Effector CD4-positive, alpha-beta T cell (primary cell): ENCODE data around the gene ASCL3.
A peak's percentile ranks its signal among the peaks of the same experiment; 100 is the strongest.
"Not testable (repeated sequence)": the region's sequence is repeated elsewhere in the genome, so short reads cannot be mapped to it uniquely, and the experiment has no call there.

Experiments
- DNase-seq: peaks from one replicate; pipeline ENCODE4 v3.0.0-alpha.2; 2020

Gene ASCL3

DNA sequence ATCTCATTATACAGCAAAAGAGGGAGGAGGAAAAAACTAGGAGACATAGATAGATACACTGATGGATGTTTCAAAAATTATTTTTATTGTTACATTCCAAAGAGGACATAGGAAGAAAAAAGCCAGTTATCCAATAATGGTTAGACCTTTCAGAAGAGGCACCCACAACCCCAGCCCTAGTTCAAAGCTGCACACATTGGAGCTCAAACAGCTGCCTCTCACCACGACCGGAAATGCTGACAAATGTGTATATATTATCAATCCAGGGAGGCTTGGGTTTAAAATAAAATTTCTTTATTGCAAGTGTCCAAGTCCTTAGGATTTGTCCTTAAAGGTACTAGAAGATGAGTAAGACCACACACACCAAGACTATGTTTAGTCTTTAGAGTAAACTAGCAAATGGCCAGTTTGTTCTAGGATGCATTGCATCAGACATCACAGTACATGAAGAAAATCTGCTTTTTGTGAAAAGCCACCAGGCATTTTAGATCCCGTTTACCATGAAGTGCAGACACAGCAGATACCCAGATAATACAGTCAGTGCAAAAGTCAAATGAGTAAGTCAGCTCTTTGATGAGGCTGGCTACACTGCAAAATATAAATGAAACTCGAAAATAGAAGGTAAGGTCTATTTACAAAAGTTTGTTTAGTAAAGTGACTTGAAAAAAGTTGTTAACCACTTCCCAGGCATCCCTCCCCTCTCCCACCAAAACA lies 4.6 kb upstream of the ASCL3 start:
- no peak for DNase-seq

DNA sequence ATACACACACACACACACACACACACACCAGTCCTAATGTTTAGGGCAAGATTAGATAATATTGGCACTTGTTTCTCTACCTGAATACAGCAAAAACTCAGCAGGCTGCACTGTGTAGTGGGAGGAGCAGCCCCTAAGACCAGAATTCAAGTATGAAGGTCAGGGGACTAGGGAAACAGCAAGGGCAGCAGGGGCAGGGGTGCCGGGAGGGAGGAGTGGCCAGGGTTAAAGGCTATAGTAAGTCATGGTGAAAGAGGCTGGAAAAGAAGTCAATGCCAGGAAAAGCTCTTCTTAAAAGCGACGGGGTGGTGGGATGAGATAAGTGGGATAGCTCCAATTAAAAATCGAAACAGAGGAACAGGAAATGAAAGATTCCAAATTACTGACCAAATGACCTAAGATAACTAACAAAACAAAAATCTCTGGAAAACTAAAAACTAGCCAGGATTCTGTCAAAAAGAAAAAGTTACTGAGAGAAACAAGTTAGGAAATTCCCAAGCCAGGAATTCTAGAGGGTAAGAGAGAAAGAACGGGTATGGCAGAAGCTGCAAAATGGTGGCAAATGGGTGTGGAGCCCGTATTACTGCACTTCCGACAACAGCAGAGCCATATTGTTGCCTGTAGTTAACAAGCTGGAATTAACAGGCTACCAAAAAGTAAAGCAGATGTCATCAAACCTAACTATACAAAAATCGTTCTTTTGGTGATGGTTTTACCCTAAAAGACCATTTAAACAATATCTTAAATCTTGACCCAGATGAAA lies 1.3 kb downstream of the ASCL3 start:
- DNase-seq = no peak

DNA sequence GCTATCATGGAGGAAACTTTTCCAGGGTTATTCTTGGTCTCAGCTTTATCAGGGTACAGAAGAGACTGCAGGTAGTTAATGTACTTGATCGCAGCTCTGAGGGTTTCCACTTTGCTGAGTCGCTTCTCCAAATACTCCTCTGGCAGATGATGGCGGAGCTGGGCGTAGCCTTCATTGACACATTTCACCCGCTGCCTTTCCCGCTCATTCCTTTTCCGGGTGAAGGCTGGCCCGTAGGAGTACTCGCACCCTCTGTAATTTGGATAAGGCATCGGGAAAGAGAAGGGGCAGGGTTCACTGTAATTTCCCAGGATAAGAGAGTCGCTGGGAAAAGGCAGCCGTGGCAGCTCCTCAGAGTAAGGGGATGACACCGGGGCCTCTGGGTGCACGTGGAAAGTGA lies 5.2 kb downstream of the ASCL3 start:
- no peak for DNase-seq

GRCh38 chr11:8937159-8937558 lies 5.7 kb downstream of the ASCL3 start:
- DNase-seq = no peak

DNA sequence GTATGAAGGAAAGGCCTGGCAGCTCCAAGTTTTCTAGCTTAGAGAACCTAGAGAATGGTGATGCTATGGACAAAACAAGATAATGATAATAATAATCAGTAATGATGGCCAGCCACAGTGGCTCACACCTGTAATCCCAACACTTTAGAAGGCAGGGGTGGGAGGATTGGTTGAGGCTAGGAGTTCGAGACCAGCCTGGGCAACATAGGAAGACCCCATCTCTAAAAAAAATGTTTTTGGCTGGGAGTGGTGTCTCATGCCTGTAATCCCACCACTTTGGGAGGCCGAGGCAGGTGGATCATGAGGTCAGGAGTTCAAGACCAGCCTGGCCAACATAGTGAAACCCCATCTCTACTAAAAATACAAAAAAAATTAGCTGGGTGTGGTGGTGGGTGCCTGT lies 7.0 kb downstream of the ASCL3 start:
- not testable (repeated sequence) for DNase-seq

- no peak for DNase-seq
These were observed 7.9 kb downstream of the ASCL3 start for GRCh38 chr11:8934742-8935488.

- DNase-seq = no peak
These were observed 8.9 kb downstream of the ASCL3 start for GRCh38 chr11:8933931-8934330.

DNA sequence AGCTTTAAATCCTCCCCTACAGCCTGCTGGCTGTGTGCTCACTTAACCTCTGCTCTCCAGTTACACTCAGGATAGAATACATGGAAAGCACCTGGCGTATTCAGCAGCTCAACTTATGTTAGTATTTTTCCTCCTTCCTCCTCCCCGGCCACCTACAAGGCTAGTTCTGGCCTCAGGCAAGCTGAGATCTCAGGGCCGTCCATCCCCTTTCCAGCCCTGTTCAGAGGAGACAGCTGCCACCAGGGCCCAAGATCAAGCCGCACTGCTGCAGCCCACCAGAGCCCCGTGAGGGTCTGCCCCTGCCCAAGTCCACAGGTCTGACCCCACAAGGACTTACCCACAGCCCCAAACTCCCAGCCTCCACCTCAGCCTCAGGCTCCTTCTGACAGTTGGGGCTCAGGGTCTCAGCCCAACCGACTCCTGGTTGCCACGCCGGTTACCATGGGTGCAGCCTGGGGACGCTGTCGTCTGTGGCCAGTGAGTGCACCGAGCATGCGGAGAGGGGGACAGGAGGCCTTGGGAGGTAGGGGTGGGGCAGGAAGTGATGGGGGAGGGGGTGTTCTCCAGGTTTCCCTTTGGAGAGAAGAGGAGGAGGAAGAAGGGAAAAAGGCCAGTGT lies 10.1 kb downstream of the ASCL3 start, which contains the start of gene C11orf16:
TSS of gene C11orf16 (minus strand) at position 384 of the 617 bp plus-strand sequence. CDS start 639 bp downstream, outside the sequence.
- no peak for DNase-seq

- no peak for DNase-seq
These were observed 12.2 kb downstream of the ASCL3 start for GRCh38 chr11:8930456-8931175.

DNA sequence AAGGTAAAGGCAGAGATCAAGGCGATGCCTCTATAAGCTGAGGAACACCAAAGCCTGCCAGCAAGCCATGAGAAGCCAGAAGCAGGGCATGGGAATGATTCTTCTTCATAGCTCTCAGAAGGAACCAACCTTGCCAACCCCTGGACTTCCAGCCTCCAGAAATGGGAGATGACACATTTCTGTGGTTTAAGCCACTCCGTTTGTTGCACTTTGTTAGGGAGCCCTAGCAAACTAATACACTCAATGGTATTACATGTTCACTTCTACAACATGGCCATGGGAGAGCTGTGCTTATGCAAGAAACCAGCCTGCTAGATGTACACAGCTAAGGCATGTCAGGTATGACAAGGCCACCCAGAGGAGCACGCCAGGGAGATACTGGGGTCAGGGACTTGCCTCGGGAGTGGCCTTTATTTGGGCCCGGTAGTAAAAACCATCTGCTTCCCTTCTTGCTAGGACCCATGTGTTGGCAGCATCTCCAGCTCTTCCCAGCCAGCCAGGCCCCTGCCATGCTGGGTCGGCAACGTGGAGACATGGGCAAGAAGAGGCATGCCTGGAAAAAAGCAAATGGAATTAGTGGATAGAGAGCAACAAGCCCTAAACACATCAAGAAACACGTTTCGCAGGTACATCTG lies 13.7 kb downstream of the ASCL3 start:
- no peak for DNase-seq

- no peak for DNase-seq
These were observed 14.6 kb downstream of the ASCL3 start for GRCh38 chr11:8928205-8928604.

DNA sequence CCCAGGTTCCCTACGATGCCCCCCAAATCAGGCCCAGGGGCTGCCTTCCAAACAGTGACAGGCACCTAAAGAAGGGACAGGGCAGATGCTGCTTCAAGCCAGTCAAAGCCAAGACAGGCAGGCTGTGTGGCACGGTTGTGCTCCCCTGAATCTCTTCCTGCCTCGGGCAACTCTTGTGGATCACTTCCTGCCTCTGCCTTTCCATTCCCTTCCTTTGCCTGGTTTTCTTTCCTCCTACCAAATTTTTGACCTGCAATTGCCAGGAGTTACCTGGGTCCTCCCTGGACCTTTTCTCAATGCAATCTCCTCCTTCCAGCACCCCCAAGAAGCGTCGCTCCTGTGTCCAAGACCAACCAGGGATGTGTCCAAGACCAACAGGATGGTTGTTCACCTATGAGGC lies 15.6 kb downstream of the ASCL3 start:
- DNase-seq = no peak

GRCh38 chr11:8926236-8926635 lies 16.6 kb downstream of the ASCL3 start:
- no peak for DNase-seq

DNA sequence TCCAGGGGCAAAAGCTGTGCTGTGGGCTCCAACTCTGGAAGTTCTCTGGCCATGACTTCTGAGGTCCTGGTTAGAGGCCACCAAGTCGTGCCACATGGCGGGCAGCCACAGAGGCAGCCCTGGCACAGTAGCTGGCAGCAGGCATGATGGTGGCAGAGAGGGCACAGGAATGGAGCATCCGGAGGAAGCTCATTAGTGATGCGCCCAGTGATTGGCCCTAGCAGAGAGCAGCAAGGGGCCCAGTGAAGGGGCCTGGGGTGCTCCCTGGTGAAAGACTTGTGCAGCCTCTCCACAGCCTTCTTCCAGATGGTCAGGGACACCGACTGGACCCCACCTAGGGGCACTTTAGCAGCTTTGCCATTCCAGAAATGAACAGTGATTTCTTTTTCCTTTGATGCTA lies 17.1 kb downstream of the ASCL3 start:
- no peak for DNase-seq

DNA sequence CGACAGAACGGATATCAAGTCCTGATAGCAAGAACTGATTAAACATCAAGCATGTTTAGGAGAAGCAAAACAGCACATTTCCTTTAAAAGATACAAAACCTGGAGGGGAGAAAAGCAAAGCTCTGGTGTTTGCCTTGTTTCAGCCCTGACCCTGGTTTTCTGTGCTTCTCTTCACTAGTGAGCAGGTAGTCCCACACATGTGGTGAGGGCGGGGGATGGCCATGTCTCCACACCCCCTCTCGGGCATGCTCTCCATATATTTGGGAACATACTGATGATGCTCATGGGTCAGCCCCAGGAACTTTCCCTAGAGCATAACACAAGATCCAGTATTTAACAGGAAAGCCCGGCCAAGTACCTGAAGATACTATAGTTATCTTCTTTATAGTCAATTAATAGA lies 20.1 kb downstream of the ASCL3 start:
- no peak for DNase-seq

DNA sequence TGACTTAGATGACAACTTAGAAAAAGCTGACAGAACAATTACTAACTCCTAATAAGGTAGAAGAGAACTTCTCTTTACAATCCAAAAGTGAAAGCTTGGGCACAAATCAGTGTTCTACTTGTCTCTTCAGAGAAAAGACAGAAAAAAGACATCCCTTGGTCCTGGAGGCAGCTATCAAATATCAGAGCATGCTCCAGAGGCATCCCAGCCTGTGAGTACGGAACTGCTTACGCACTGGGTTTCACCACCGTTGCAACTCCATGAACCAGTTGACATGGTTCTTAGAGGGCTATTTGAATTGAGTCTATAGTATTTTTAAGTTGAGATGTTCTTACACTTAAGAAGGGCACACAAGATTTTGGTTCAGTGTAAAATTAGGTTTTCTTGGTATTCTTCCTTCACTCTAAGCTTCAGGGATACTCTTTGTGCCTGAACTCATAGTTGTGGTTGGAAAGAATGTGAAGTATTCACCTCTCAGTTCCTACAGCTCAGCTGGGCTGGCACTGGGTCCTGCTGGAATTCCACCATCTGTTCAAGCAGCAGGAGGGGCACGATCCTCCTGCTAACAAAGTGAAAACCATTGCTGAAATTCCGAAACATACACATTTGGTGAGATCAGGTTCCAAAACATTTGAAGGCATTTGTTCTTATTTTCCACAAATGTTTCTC lies 25.5 kb downstream of the ASCL3 start:
- DNase-seq = no peak

- no peak for DNase-seq
These were observed 28.2 kb downstream of the ASCL3 start for GRCh38 chr11:8914661-8915018.

DNA sequence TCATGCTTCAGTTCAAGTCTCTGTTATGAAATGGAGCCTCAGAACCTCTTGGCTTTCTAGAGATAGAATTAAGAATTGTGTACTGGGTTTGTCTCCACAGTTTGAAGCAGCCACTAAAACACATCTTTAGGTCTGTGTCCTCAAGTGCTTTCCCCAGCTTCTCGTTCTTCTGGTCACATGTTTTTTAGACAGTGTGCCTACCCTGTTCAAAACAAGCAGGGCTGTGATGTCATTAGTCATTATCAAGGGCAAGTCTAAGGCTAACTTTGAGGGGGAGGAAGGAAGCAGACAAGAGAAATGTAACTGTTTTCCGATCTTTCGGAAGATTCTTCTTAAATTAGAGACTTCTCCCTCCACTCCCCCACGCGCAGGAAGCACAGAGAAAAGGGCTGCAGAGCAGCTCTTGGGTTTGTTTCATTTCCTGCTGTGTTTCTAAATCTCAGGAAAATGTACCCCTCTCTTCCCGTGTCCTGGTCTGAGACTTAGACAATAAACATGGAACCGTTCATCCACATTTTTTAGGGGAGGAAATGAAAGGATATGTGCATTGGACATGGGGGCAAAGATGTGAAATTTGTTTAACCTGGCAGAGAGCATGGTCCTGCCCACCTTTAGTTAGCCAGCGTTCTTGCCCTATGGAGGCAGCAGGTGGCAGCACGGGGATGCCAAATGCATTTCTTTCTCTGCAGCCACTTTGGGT lies 28.7 kb downstream of the ASCL3 start:
- peak; percentile 23 for DNase-seq

- DNase-seq = peak; percentile 71
These were observed 31.6 kb downstream of the ASCL3 start, which contains the start of gene AKIP1 for GRCh38 chr11:8911029-8911823. AKIP1 (plus strand) TSS chr11:8911189; CDS start chr11:8911450, 261 bp downstream.

DNA sequence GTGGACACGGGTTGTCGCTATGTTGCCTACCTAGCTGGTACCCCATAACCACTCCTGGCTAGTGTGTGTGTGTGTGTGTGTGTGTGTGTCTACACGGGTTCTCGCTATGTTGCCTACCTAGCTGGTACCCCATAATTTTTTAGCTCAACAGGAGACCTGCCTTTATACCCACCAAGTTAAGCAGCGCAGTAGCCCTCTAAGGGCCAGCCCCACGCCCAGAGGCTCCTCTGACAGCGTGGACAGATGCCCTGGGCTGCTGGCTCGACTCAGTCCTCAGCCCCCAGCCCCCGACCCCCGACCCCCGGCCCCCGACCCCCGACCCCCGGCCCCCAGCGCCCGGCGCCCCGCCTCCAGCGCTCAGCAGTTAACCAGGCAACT lies 32.2 kb downstream of the ASCL3 start:
- no peak for DNase-seq
